Measurements from ENCODE around the gene GALNT16. TPM values are rescaled to one million over a fixed set of nuclear protein-coding genes. Genes with fewer than 3 reads are reported as not detected.

The GALNT16 gene
- total RNA-seq, 4 donors from 2014 or later, result 5.8 to 18.4 (median 10.5) TPM

GRCh38 chr14:69318901-69319475 lies 59.0 kb downstream of the GALNT16 start:
- intact Hi-C loops (cut with DNase I), result no loop called here
- Histone ChIP-seq H3K4me1 (peaks cover 18 to 21% (median 19%) of the 10 kb centered on the region in 4 donors), H3K36me3 (peaks cover 0 to 4% (median 0%) of the 10 kb centered on the region in 4 donors), H3K4me3 (no peak overlapping the region), H3K9me3 (no peaks in the 10 kb centered on the region), H3K27ac (replicated peaks in 1 of 4) (no peak overlapping the region), H3K27me3 (no peaks in the 10 kb centered on the region)
- no peak for DNase-seq (ENCODE audit: extremely low spot score)
- TF ChIP-seq POLR2AphosphoS5 (IDR thresholded peaks at IDR 0.05) (no peak), POLR2A (IDR thresholded peaks at IDR 0.05; ENCODE audit: low read depth) (no peak), CTCF (IDR thresholded peaks at IDR 0.05) (no peak), EP300 (IDR thresholded peaks at IDR 0.05) (no peak)
- WGBS, result 92% methylated on average over 6 of the region's 8 CpGs

DNA sequence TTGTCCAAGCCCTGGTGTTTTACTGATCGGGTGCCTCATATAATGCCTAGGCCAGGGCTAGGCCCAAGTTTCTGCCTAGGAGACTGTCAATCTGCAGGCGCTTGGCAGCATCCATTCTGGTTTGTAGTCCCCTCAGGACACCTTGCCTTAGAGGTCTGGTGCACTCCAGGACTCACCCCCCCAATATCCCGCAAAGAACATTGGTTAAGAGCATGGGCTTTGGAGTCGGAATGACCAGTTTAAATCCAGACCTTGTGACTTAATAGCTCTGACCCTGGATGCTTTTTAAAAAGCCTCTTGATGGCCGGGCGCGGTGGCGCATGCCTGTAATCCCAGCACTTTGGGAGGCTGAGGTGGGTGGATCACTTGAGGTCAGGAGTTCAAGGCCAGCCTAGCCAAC lies 60.0 kb downstream of the GALNT16 start:
- intact Hi-C loops (cut with DNase I), result no loop called here
- Histone ChIP-seq H3K4me1 (peaks cover 18 to 21% (median 19%) of the 10 kb centered on the region in 4 donors), H3K4me3 (no peak overlapping the region), H3K36me3 (peaks cover 0 to 4% (median 0%) of the 10 kb centered on the region in 4 donors), H3K27ac (replicated peaks in 1 of 4) (no peak overlapping the region), H3K9me3 (no peaks in the 10 kb centered on the region), H3K27me3 (no peaks in the 10 kb centered on the region)
- DNase-seq (ENCODE audit: extremely low spot score), result no peak
- 100% methylated on average over 8 of the region's 8 CpGs for WGBS
- TF ChIP-seq EP300 (IDR thresholded peaks at IDR 0.05) (no peak), POLR2AphosphoS5 (IDR thresholded peaks at IDR 0.05) (no peak), CTCF (IDR thresholded peaks at IDR 0.05) (no peak), POLR2A (IDR thresholded peaks at IDR 0.05; ENCODE audit: low read depth) (no peak)

DNA sequence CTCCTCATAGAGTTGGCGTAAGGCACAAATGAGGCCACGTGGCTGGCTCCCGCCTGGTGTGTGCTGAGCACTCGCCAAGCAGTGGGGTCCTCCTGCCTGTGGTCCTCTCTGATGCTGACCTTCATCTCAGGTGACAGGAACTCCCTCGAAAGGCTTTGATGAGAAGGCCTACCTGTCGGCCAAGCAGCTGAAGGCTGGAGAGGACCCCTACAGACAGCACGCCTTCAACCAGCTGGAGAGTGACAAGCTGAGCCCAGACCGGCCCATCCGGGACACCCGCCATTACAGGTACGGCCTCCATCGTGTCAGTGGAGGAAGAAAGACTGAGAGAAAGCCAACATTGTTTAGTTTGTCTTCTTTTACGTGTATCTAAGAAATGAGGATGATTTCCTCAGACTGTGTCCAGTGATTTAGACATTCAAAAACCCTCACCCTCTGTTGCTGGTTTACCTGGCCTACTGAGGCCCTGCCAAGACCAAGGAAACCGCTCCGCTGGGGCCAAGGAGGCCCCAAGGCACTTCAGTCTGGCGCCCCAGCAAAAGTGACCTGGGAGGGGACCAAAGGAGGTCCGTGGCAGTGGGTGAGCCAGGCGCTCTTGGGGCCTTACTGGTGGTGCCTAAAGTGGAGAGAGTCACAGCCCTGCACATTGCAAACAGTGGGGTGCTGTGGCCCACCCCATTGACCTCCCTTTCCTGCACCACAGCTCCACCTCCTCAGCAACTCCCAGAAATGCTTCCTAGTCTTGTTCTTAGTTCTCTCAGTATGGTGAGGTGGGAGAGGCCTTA lies 60.8 kb downstream of the GALNT16 start:
- no peaks in the 10 kb centered on the region for H3K9me3 ChIP-seq
- peaks cover 0 to 6% (median 2%) of the 10 kb centered on the region in 4 donors for H3K36me3 ChIP-seq
- H3K27me3 ChIP-seq, result no peaks in the 10 kb centered on the region
- WGBS, result 95% methylated on average over 18 of the region's 18 CpGs
- no peak overlapping the region for H3K27ac ChIP-seq (replicated peaks in 1 of 4)
- no peak for DNase-seq (ENCODE audit: extremely low spot score)
- intact Hi-C loops (cut with DNase I), result no loop called here
- peaks cover 18 to 21% (median 19%) of the 10 kb centered on the region in 4 donors for H3K4me1 ChIP-seq
- TF ChIP-seq CTCF (IDR thresholded peaks at IDR 0.05) (no peak), POLR2AphosphoS5 (IDR thresholded peaks at IDR 0.05) (no peak), EP300 (IDR thresholded peaks at IDR 0.05) (no peak), POLR2A (IDR thresholded peaks at IDR 0.05; ENCODE audit: low read depth) (no peak)
- no peak overlapping the region for H3K4me3 ChIP-seq

DNA sequence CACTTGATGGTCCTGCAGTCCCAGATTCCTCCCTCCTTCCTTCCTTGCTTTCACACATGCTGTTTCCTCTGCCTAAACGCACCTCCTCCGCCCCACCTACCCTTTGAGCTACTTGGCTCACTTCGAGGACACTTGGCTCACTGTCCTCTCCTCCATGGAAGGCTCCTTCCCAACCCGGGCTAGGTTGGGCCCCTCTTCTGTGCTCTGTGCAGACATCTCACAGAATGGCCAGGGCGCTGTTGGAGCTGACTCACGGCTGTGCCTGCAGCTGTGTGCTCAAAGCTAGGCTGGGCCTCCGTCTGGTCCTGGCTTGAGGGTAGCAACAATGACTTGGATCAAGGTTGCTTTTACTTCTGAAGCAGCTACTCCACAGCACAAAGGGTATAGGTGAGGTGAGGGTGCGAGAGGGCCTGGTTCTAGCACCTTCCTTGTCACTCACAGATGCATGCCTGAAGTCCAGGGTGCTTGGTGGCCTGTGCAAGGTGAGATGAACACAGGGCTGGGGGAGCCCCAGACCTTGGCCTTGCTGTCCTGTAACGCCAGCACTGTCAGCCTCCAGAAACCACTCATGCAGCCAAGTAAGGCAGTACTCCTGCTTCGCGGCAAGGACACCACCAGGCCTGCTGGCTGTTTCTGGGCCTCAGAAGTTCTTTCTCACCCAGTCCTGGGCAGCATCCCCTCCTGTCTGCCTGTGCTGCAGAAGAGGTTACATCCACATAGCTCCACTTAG lies 61.8 kb downstream of the GALNT16 start:
- DNase-seq (ENCODE audit: extremely low spot score), result no peak
- no peak overlapping the region for H3K27ac ChIP-seq (replicated peaks in 1 of 4)
- peaks cover 12 to 16% (median 12%) of the 10 kb centered on the region in 4 donors for H3K4me1 ChIP-seq
- TF ChIP-seq CTCF (IDR thresholded peaks at IDR 0.05) (no peak), POLR2AphosphoS5 (IDR thresholded peaks at IDR 0.05) (no peak), POLR2A (IDR thresholded peaks at IDR 0.05; ENCODE audit: low read depth) (no peak), EP300 (IDR thresholded peaks at IDR 0.05) (no peak)
- no peaks in the 10 kb centered on the region for H3K27me3 ChIP-seq
- intact Hi-C loops (cut with DNase I), result no loop called here
- peaks cover 0 to 16% (median 4%) of the 10 kb centered on the region in 4 donors for H3K36me3 ChIP-seq
- no peak overlapping the region for H3K4me3 ChIP-seq
- 87% methylated on average over 10 of the region's 11 CpGs for WGBS
- no peaks in the 10 kb centered on the region for H3K9me3 ChIP-seq

All from esophagus muscularis mucosa (tissue), 4 donors.